ENCODE results near the gene NGLY1. TPM values are rescaled to one million over a fixed set of nuclear protein-coding genes. Genes with fewer than 3 reads are reported as not detected.
A peak's percentile ranks its signal among the peaks of the same experiment; 100 is the strongest.

Gene NGLY1, protein sequence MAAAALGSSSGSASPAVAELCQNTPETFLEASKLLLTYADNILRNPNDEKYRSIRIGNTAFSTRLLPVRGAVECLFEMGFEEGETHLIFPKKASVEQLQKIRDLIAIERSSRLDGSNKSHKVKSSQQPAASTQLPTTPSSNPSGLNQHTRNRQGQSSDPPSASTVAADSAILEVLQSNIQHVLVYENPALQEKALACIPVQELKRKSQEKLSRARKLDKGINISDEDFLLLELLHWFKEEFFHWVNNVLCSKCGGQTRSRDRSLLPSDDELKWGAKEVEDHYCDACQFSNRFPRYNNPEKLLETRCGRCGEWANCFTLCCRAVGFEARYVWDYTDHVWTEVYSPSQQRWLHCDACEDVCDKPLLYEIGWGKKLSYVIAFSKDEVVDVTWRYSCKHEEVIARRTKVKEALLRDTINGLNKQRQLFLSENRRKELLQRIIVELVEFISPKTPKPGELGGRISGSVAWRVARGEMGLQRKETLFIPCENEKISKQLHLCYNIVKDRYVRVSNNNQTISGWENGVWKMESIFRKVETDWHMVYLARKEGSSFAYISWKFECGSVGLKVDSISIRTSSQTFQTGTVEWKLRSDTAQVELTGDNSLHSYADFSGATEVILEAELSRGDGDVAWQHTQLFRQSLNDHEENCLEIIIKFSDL
- 14.9 and 24.2 TPM in 2 replicates for total RNA-seq (2012; rRNA removed)
- polyA plus RNA-seq (2012; rRNA removed): 7.0 and 10.0 TPM in 2 replicates
- 2.2 and 3.5 TPM in 2 replicates for polyA plus RNA-seq (2012; cell fraction: cytosol; rRNA removed)
- 1.7 and 9.1 TPM in 2 replicates for polyA plus RNA-seq (2012; cell fraction: nucleus; rRNA removed; ENCODE audit: low replicate concordance)
- Bru-seq, nascent RNA: percentile 70 among the genes with signal in this experiment
- percentile 64 among the genes with signal in this experiment for BruChase-seq, experiment 1, labeled RNA remaining after a 6-hour chase
- BruChase-seq, experiment 2, labeled RNA remaining after a 2-hour chase: percentile 72 among the genes with signal in this experiment
- long read RNA-seq, transcript NGLY1-202 (12 exons, 2,473 nt): major isoform, 52 of 85 reads
- long read RNA-seq, transcript NGLY1-204 (11 exons, 2,024 nt): minor isoform, 12 of 85 reads
- long read RNA-seq, partial matches to known transcripts: 4 of 85 reads
- long read RNA-seq, other reads (novel, unspliced or antisense): 13 of 85 reads

DNA sequence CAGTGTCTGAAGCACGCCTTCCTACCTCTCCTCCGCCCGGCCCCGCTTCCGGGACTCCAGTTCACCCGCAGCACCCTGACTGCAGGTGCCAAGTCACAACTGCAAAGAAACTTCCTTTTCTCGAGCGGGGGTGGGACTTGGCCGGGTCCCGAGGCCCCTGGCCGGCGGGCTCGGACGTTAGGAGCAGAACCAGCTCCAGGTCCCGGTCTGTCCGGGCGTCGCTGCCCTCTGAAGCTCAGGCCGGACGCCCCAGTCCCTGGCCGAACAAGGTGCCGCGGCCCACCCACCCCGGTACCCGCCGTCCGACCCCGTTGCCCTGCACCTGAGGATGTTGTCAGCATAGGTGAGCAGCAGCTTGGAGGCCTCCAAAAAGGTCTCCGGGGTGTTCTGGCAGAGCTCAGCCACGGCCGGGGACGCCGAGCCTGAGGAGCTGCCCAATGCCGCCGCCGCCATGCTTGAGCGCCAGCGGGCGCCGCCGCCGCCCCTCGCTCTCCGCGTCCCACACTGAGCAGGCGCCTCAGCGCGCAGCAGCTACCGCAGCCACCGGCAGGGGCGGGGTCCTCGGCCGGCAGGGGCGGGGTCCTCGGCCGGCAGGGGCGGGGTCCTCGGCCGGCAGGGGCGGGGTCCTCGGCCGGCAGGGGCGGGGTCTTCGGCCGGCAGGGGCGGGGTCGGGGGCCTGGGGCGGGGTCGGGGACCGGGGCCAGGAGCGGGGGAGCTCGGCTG lies at the start of gene NGLY1:
TSS of gene NGLY1 (minus strand) at position 506 of the 723 bp plus-strand sequence. CDS start at position 453, 53 bp downstream.
- Histone ChIP-seq H3K4me2 (ENCODE audit: low read depth, low read length) (peak within 1 kb of the TSS; percentile 86), H2BK20ac (ENCODE audit: low read depth, low read length) (no peak within 1 kb of the TSS), H2BK15ac (ENCODE audit: low read depth, low read length) (peak within 1 kb of the TSS; percentile 28; the same call in 1 of the 3 replicates), H2BK5ac (ENCODE audit: low read depth, low read length, poor library complexity, severe bottlenecking) (peak within 1 kb of the TSS; percentile 52), H3K27me3 (ENCODE audit: control insufficient read depth, insufficient read depth, low read length) (no peaks in the 10 kb centered on the region), H3K56ac (ENCODE audit: extremely low read depth, insufficient read depth, low read length) (peak within 1 kb of the TSS; percentile 58), H3K4me1 (ENCODE audit: control insufficient read depth, insufficient read depth, low read length) (peaks cover 2% of the 10 kb centered on the region; the same call in 1 of the 2 replicates), H4K20me1 (ENCODE audit: insufficient read depth, low read length) (no peaks in the 10 kb centered on the region), H2AFZ (replicated peaks; ENCODE audit: low read length, poor library complexity) (peak within 1 kb of the TSS; percentile 98), H2AK9ac (replicated peaks; ENCODE audit: low read depth, low read length, poor library complexity) (peak within 1 kb of the TSS; percentile 85), H4K91ac (ENCODE audit: insufficient read depth, low read depth, low read length) (peak within 1 kb of the TSS; percentile 54; the same call in 1 of the 2 replicates), H3K79me1 (ENCODE audit: low read depth in 1 of 2, low read length in 2 of 2) (peaks cover 22 to 26% of the 10 kb centered on the region in 2 experiments), H3K9me1 (ENCODE audit: insufficient read depth, low read length) (no peaks in the 10 kb centered on the region; the same call in 1 of the 2 replicates), H2BK120ac (ENCODE audit: low read depth, low read length) (peak within 1 kb of the TSS; percentile 74), H4K8ac (ENCODE audit: low read depth in 2 of 2, low read length in 2 of 2) (peak within 1 kb of the TSS; percentile 1 to 85; a peak in 3 of 4 replicates), H3K18ac (ENCODE audit: low read depth, low read length) (peak within 1 kb of the TSS; percentile 33; the same call in 1 of the 2 replicates), H3K9me3 (ENCODE audit: control insufficient read depth, insufficient read depth, low read length) (no peaks in the 10 kb centered on the region), H3K4ac (ENCODE audit: low read depth, low read length) (peak within 1 kb of the TSS; percentile 85), H4K5ac (ENCODE audit: low read depth, low read length) (no peak within 1 kb of the TSS; the same call in none of the 2 replicates), H3K4me3 (ENCODE audit: insufficient read depth, low read depth, low read length) (peak within 1 kb of the TSS; percentile 89), H2AK5ac (ENCODE audit: low read depth, low read length) (0 out of 2 replicates have a peak within 1 kb of the TSS, but pooled peaks have one; percentile 20), H3K27ac (ENCODE audit: insufficient read depth, low read length) (peak within 1 kb of the TSS; percentile 72), H3K14ac (replicated peaks; ENCODE audit: low read depth, low read length) (peak within 1 kb of the TSS; percentile 87), H3K23ac (ENCODE audit: low read depth, low read length) (peak within 1 kb of the TSS; percentile 84), H3K36me3 (ENCODE audit: control insufficient read depth, insufficient read depth, low read length) (no peaks in the 10 kb centered on the region), H3K9ac (ENCODE audit: low read depth, low read length) (peak within 1 kb of the TSS; percentile 82)
- CTCF ChIA-PET: interaction anchor here (1.0 to 1.8 kb wide), 2 partner anchors 49 to 74 kb away, joined by 4 read pairs; no protein-coding TSS in a partner anchor
- peak; percentile 75 for DNase-seq
- WGBS, 2 experiments (ENCODE audit: extremely low coverage in 2 of 2, insufficient read length in 1 of 2): 2% methylated on average over 26 of the region's 72 CpGs; no CpG with 5 or more reads in 1 of the 2 experiments
- POLR2A ChIA-PET (ENCODE audit: unreplicated experiment): interaction anchor here (0.6 to 0.7 kb wide), 3 partner anchors 10 to 143 kb away, joined by 3 to 5 read pairs (median 3); no protein-coding TSS in a partner anchor
- dilution Hi-C loops (cut with HindIII; ENCODE audit: low sequenced_read_pairs, unreplicated experiment): no loop called here
- intact Hi-C loops (cut with micrococcal nuclease): loop anchor here (1.0 to 2.0 kb wide), 4 partner anchors 37 to 134 kb away; partner anchors contain the start of gene TOP2B
- in situ Hi-C loops (cut with MboI; ENCODE audit: low sequenced_read_pairs): no loop called here
- ATAC-seq (ENCODE audit: low read depth): peak; percentile 97
- BruUV-seq (replicated peaks): no TSS peak
- no peak for TF ChIP-seq MAFK (IDR thresholded peaks at IDR 0.05; ENCODE audit: low read depth, low read length)
- peak; percentile 76 for TF ChIP-seq MXI1 (IDR thresholded peaks at IDR 0.05; ENCODE audit: borderline replicate concordance, low read depth, low read length)
- no peak for TF ChIP-seq USF2 (IDR thresholded peaks at IDR 0.05; ENCODE audit: low read depth, low read length)
- TF ChIP-seq CHD1 (IDR thresholded peaks at IDR 0.05; ENCODE audit: low read depth, low read length): no peak
- no peak for TF ChIP-seq FOS (IDR thresholded peaks at IDR 0.05; ENCODE audit: low read depth, low read length)
- TF ChIP-seq CEBPB (IDR thresholded peaks at IDR 0.05; ENCODE audit: low read depth, low read length): no peak
- TF ChIP-seq MAZ (IDR thresholded peaks at IDR 0.05; ENCODE audit: borderline replicate concordance, low read depth, low read length): peak; percentile 59; the same call in 1 of the 2 replicates
- no peak for TF ChIP-seq NFE2L2 (IDR thresholded peaks at IDR 0.05; ENCODE audit: low read depth, low read length)
- TF ChIP-seq CTCF (conservative IDR thresholded peaks at IDR 0.05; ENCODE audit: low read depth, low read length): no peak
